ENCODE results near the gene NCAPH2. TPM values are rescaled to one million over a fixed set of nuclear protein-coding genes. Genes with fewer than 3 reads are reported as not detected.

NCAPH2 gene
- total and polyA plus RNA-seq, 2 of the 8 experiments (the other 6 are each of a cell fraction or from before 2014, with no cell fraction given) = 62.2 to 81.6 TPM

DNA sequence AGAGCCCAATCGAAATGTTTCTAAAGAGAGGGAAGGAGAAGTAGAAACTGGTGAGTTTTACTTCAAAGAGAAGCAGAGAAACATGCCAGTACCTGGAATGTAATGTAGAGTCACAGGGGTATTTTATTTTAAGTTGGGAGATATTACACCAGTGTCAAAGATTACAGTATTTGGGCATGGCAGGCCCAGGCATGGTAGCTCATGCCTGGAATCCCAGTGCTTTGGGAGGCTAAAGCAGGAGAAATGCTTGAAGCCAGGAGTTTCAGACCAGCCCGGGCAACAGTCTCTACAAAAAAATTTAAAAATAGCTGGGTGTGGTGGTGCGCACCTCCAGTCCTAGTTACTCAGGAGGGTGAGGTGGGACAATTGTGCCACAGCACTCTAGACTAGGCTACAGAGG, 52.0 kb downstream of the NCAPH2 start:
- H3K14ac ChIP-seq (ENCODE audit: insufficient read length) = no peak overlapping the region
- no peak overlapping the region for H3K4me3 ChIP-seq (ENCODE audit: extremely low read depth in 1 of 4, insufficient read depth in 2 of 4, low read depth in 3 of 4, low read length in 4 of 4)
- no peak overlapping the region for H4K5ac ChIP-seq (ENCODE audit: insufficient read length, low read depth, low read length)
- CTCF ChIA-PET (ENCODE audit: partially characterized antibody) = interaction anchor here (0.7 to 2.1 kb wide), 4 partner anchors 34 to 132 kb away, joined by 3 to 6 read pairs (median 4); partner anchors contain the start of gene SCO2
- POLR2A ChIA-PET (ENCODE audit: partially characterized antibody) = interaction anchor here (0.7 kb wide), 1 partner anchor 22 kb away, joined by 3 read pairs; no protein-coding TSS in a partner anchor
- no peak overlapping the region for H3K4ac ChIP-seq (replicated peaks; ENCODE audit: insufficient read length, low read depth, low read length)
- H3K4me2 ChIP-seq (ENCODE audit: insufficient read depth in 1 of 2, low read depth in 2 of 2, low read length in 2 of 2) = no peak overlapping the region
- FAIRE-seq = no peak
- H3K9ac ChIP-seq (replicated peaks in 1 of 4; ENCODE audit: extremely low read depth in 1 of 4, low read depth in 3 of 4, low read length in 3 of 4) = no peak overlapping the region
- no peak for DNase-seq (ENCODE audit: low read depth in 1 of 2, low spot score in 2 of 2)
- no peak overlapping the region for H4K91ac ChIP-seq (replicated peaks; ENCODE audit: insufficient read length, low read length)
- H2BK20ac ChIP-seq (ENCODE audit: low read length) = no peak overlapping the region
- no peak overlapping the region for H3K56ac ChIP-seq (replicated peaks; ENCODE audit: insufficient read length, low read depth, low read length)
- no peaks in the 10 kb centered on the region for H4K20me1 ChIP-seq (replicated peaks in 1 of 2; ENCODE audit: control insufficient read depth in 1 of 2, insufficient read depth in 2 of 2, low read length in 2 of 2)
- no peaks in the 10 kb centered on the region for H3K79me1 ChIP-seq (ENCODE audit: low read depth, low read length)
- no peak overlapping the region for H4K8ac ChIP-seq (ENCODE audit: extremely low read depth, insufficient read depth, low read length)
- H2BK120ac ChIP-seq (replicated peaks; ENCODE audit: low read depth, low read length) = no peak overlapping the region
- H2AFZ ChIP-seq (ENCODE audit: low read length) = no peak overlapping the region
- H3K27ac ChIP-seq (ENCODE audit: low read depth, low read length) = no peak overlapping the region
- no peaks in the 10 kb centered on the region for H3K9me3 ChIP-seq (ENCODE audit: insufficient read depth in 2 of 2, low read depth in 1 of 2, low read length in 1 of 2)
- no peak overlapping the region for H3K18ac ChIP-seq (ENCODE audit: extremely low read depth, low read length)
- no peak overlapping the region for H2AK5ac ChIP-seq (ENCODE audit: low read depth, low read length)
- no peaks in the 10 kb centered on the region for H3K79me2 ChIP-seq (ENCODE audit: control insufficient read depth in 1 of 2, insufficient read depth in 2 of 2, low read length in 2 of 2)
- no peak overlapping the region for H2BK5ac ChIP-seq (ENCODE audit: low read depth, low read length)
- no peak overlapping the region for H2BK12ac ChIP-seq (ENCODE audit: low read depth, low read length)
- H3K23me2 ChIP-seq (ENCODE audit: low read depth, low read length) = peaks cover 3% of the 10 kb centered on the region; the same call in 1 of the 2 replicates
- no peaks in the 10 kb centered on the region for H3K36me3 ChIP-seq (ENCODE audit: control insufficient read depth in 2 of 4, insufficient read depth in 4 of 4, low read length in 3 of 4)
- no peak overlapping the region for H2BK15ac ChIP-seq (ENCODE audit: low read length)
- 92% methylated on average over 3 of the region's 3 CpGs; no CpG with 5 or more reads in 1 of the 2 experiments for WGBS, 2 experiments (ENCODE audit: extremely low coverage in 1 of 2, insufficient coverage in 1 of 2, insufficient read length in 1 of 2, insufficient replicate concordance in 2 of 2, low coverage in 1 of 2, low lambda C conversion rate in 2 of 2, missing lambda C conversion rate in 1 of 2)
- peaks cover 0 to 5% (median 3%) of the 10 kb centered on the region in 4 experiments; a peak in 5 of 7 replicates for H3K27me3 ChIP-seq (replicated peaks in 1 of 4; ENCODE audit: control insufficient read depth in 3 of 4, extremely low read depth in 1 of 4, insufficient read depth in 3 of 4, low read length in 3 of 4)
- peaks cover 0 to 5% (median 1%) of the 10 kb centered on the region in 4 experiments; a peak in 4 of 7 replicates for H3K4me1 ChIP-seq (replicated peaks in 1 of 4; ENCODE audit: control insufficient read depth in 3 of 4, insufficient read depth in 4 of 4, low read length in 3 of 4)
- no peak overlapping the region for H3K23ac ChIP-seq (ENCODE audit: insufficient read length)
- TF ChIP-seq SRF (IDR thresholded peaks at IDR 0.05; ENCODE audit: low read depth, low read length) (no peak), CEBPB (IDR thresholded peaks at IDR 0.05; ENCODE audit: low read depth, low read length) (no peak), BACH1 (IDR thresholded peaks at IDR 0.05; ENCODE audit: low read length) (no peak), SUZ12 (IDR thresholded peaks at IDR 0.05; ENCODE audit: low read length) (no peak), RXRA (IDR thresholded peaks at IDR 0.05; ENCODE audit: insufficient read depth, low read depth, low read length) (no peak), SIRT6 (IDR thresholded peaks at IDR 0.05; ENCODE audit: low read length) (no peak), POLR2AphosphoS5 (IDR thresholded peaks at IDR 0.05; ENCODE audit: low read depth, low read length) (no peak), CHD2 (IDR thresholded peaks at IDR 0.05; ENCODE audit: low read length) (no peak), CTBP2 (IDR thresholded peaks at IDR 0.05; ENCODE audit: borderline replicate concordance, insufficient read depth, insufficient read length, low read length) (no peak), TCF12 (IDR thresholded peaks at IDR 0.05; ENCODE audit: low read depth, low read length) (no peak), KDM5A (IDR thresholded peaks at IDR 0.05; ENCODE audit: low read length) (no peak), CHD1 (IDR thresholded peaks at IDR 0.05; ENCODE audit: low read depth, low read length) (no peak), TAF1 (IDR thresholded peaks at IDR 0.05; ENCODE audit: low read depth, low read length) (no peak), FOSL1 (IDR thresholded peaks at IDR 0.05; ENCODE audit: insufficient read depth, low read depth, low read length) (no peak)
- TF ChIP-seq, protein P1, sequence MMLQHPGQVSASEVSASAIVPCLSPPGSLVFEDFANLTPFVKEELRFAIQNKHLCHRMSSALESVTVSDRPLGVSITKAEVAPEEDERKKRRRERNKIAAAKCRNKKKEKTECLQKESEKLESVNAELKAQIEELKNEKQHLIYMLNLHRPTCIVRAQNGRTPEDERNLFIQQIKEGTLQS (IDR thresholded peaks at IDR 0.05; ENCODE audit: insufficient read depth, low read depth, low read length) = no peak

All from H1 (cell line).